CD14-positive monocyte (primary cell): ENCODE data around the gene ACCS. TPM values are rescaled to one million over a fixed set of nuclear protein-coding genes. Genes with fewer than 3 reads are reported as not detected.

Experiments
- DNase-seq, 3 donors: peaks; one replicate each; pipeline ENCODE4 v3.0.0-alpha.2; 2011 to 2022
- H2AFZ ChIP-seq: 2 replicates; pipeline ENCODE4 v1.6.0; 2012; ENCODE audit warnings: mild to moderate bottlenecking, low read depth, low read length, inconsistent platforms; ENCODE audit not compliant: insufficient read depth, poor library complexity, severe bottlenecking
- H3K27ac ChIP-seq, 2 donors: 1 replicate in 1 of 2; 2 replicates in 1 of 2; pipeline ENCODE4 v1.5.1; 2012 to 2013; ENCODE audit warnings: low read length in 2 of 2, control low read depth in 1 of 2, inconsistent platforms in 1 of 2, low read depth in 1 of 2, mild to moderate bottlenecking in 1 of 2
- H3K27me3 ChIP-seq, 2 donors: one replicate each; pipeline versions ENCODE4 v1.6.0 to v1.6.1; 2011 to 2013; ENCODE audit warnings: low read length in 2 of 2; ENCODE audit not compliant: control insufficient read depth in 2 of 2, insufficient read depth in 2 of 2
- H3K36me3 ChIP-seq, 2 donors: replicated peaks in 1 of 2; 1 replicate in 1 of 2; 2 replicates in 1 of 2; pipeline versions ENCODE4 v1.5.1 to v1.6.1; 2012 to 2013; ENCODE audit warnings: low read length in 2 of 2, control low read depth in 1 of 2, inconsistent platforms in 1 of 2, mild to moderate bottlenecking in 1 of 2; ENCODE audit not compliant: insufficient read depth in 2 of 2, control insufficient read depth in 1 of 2
- H3K4me1 ChIP-seq, 2 donors: 1 replicate in 1 of 2; 2 replicates in 1 of 2; pipeline versions ENCODE4 v1.5.1 to v1.6.1; 2012 to 2013; ENCODE audit warnings: low read length in 2 of 2, control low read depth in 1 of 2, inconsistent platforms in 1 of 2, mild to moderate bottlenecking in 1 of 2, moderate library complexity in 1 of 2; ENCODE audit not compliant: insufficient read depth in 2 of 2, control insufficient read depth in 1 of 2
- H3K4me2 ChIP-seq: replicated peaks from 2 replicates; pipeline ENCODE3; 2012; ENCODE audit warnings: low read length, moderate library complexity, mild to moderate bottlenecking; ENCODE audit not compliant: poor library complexity, severe bottlenecking; ENCODE audit errors: extremely low read depth
- H3K4me3 ChIP-seq, 3 experiments: fragments of 200-600 bp in 1 of 3; sonication (generic) in 1 of 3; replicated peaks in 1 of 3; 1 replicate in 2 of 3; 2 replicates in 1 of 3; pipeline ENCODE4 v1.5.1; 2011 to 2013; ENCODE audit warnings: low read length in 3 of 3, mild to moderate bottlenecking in 3 of 3, control low read depth in 2 of 3, low read depth in 2 of 3, inconsistent platforms in 1 of 3, moderate library complexity in 1 of 3
- H3K79me2 ChIP-seq: 2 replicates; pipeline ENCODE4 v1.6.0; 2012; ENCODE audit warnings: mild to moderate bottlenecking, control low read depth, inconsistent platforms, low read length, moderate library complexity; ENCODE audit not compliant: insufficient read depth
- H3K9ac ChIP-seq: 2 replicates; pipeline ENCODE4 v1.6.0; 2017; ENCODE audit warnings: low read length, mild to moderate bottlenecking; ENCODE audit not compliant: insufficient read depth, poor library complexity, severe bottlenecking
- H3K9me3 ChIP-seq, 2 donors: replicated peaks in 1 of 2; 1 replicate in 1 of 2; 2 replicates in 1 of 2; pipeline versions ENCODE4 v1.5.1 to v1.6.1; 2012 to 2013; ENCODE audit warnings: low read length in 2 of 2, control low read depth in 1 of 2; ENCODE audit not compliant: control insufficient read depth in 1 of 2, insufficient read depth in 1 of 2
- H4K20me1 ChIP-seq: 2 replicates; pipeline ENCODE4 v1.6.0; 2012; ENCODE audit warnings: mild to moderate bottlenecking, low read length, control low read depth, moderate library complexity; ENCODE audit not compliant: insufficient read depth
- H3K27ac Mint-ChIP-seq, 7 donors: one replicate each; pipeline ENCODE4 v1.8.0; 2020; ENCODE audit warnings: mild to moderate bottlenecking in 7 of 7, mixed read lengths in 7 of 7, moderate library complexity in 6 of 7, inconsistent platforms in 2 of 7
- H3K27me3 Mint-ChIP-seq, 3 donors: one replicate each; pipeline ENCODE4 v1.8.0; 2021 to 2022; ENCODE audit warnings: low read depth in 3 of 3, mild to moderate bottlenecking in 3 of 3, mixed read lengths in 3 of 3, moderate library complexity in 3 of 3, inconsistent platforms in 1 of 3
- H3K36me3 Mint-ChIP-seq, 2 donors: one replicate each; pipeline ENCODE4 v1.8.0; 2020; ENCODE audit warnings: mixed read lengths in 2 of 2, inconsistent platforms in 1 of 2, mild to moderate bottlenecking in 1 of 2
- H3K4me1 Mint-ChIP-seq: one replicate; pipeline ENCODE4 v1.8.0; 2020; ENCODE audit warnings: mild to moderate bottlenecking, mixed read lengths
- H3K4me3 Mint-ChIP-seq, 2 donors: one replicate each; pipeline ENCODE4 v1.8.0; 2020; ENCODE audit warnings: mild to moderate bottlenecking in 2 of 2, mixed read lengths in 2 of 2, moderate library complexity in 1 of 2
- H3K9me3 Mint-ChIP-seq, 7 donors: one replicate each; pipeline ENCODE4 v1.8.0; 2020 to 2022; ENCODE audit warnings: mixed read lengths in 7 of 7, mild to moderate bottlenecking in 6 of 7, moderate library complexity in 6 of 7, inconsistent platforms in 2 of 7
- WGBS: methylation state at CpG from one replicate; pipeline ENCODE4 v1.1.5; 2013; ENCODE audit warnings: missing lambda C conversion rate; ENCODE audit not compliant: insufficient coverage; 5-methylcytosine and 5-hydroxymethylcytosine counted together
- intact Hi-C, 2 donors: fragments of 100-400 bp; cut with micrococcal nuclease; formaldehyde crosslinking; loops; one replicate each; pipeline versions ENCODE4 v1.15.0 to v1.15.1; 2023
- polyA plus RNA-seq, 3 donors: library from polyadenylated mRNA; depleted of rRNA in 1 of 3; unstranded in 2 of 3; stranded (reverse) in 1 of 3; fragments of 300-500 nt in 2 of 3; fragments of >200 nt in 1 of 3; fragmentation: Illumina TruSeq in 2 of 3; gene quantifications; 1 replicate in 2 of 3; 2 replicates in 1 of 3; pipeline ENCODE4 v1.2.3, GENCODE V29; 2012 to 2021
- TF ChIP-seq, protein P1 (sequence below): fragments of 200-600 bp; IDR thresholded peaks from one replicate; pipeline ENCODE4 v1.8.0; 2022; ENCODE audit warnings: antibody characterized with exemption, mild to moderate bottlenecking

ACCS gene
- polyA plus RNA-seq, 3 donors = 1.3 to 46.6 (median 1.7) TPM

- Histone ChIP-seq H3K4me1 (peaks cover 4 to 8% of the 10 kb centered on the region in 2 donors), H3K79me2 (no peaks in the 10 kb centered on the region), H2AFZ (no peak overlapping the region), H3K9ac (no peak overlapping the region), H3K27me3 (no peaks in the 10 kb centered on the region), H3K9me3 (no peaks in the 10 kb centered on the region), H3K36me3 (peaks cover 34 to 86% of the 10 kb centered on the region in 2 donors), H4K20me1 (no peaks in the 10 kb centered on the region), H3K27ac (no peak overlapping the region), H3K4me3 (no peak overlapping the region), H3K4me2 (no peak overlapping the region)
- Mint-ChIP-seq H3K4me1 (peaks cover 9% of the 10 kb centered on the region), H3K4me3 (no peak overlapping the region), H3K27me3 (no peaks in the 10 kb centered on the region), H3K27ac (peak overlapping the region in 3 of 7 donors; percentile 3 to 49 (median 8)), H3K36me3 (peaks cover 62 to 70% of the 10 kb centered on the region in 2 donors), H3K9me3 (no peaks in the 10 kb centered on the region)
- no CpG with 5 or more reads among the region's 3 CpGs for WGBS
- TF ChIP-seq, protein P1, sequence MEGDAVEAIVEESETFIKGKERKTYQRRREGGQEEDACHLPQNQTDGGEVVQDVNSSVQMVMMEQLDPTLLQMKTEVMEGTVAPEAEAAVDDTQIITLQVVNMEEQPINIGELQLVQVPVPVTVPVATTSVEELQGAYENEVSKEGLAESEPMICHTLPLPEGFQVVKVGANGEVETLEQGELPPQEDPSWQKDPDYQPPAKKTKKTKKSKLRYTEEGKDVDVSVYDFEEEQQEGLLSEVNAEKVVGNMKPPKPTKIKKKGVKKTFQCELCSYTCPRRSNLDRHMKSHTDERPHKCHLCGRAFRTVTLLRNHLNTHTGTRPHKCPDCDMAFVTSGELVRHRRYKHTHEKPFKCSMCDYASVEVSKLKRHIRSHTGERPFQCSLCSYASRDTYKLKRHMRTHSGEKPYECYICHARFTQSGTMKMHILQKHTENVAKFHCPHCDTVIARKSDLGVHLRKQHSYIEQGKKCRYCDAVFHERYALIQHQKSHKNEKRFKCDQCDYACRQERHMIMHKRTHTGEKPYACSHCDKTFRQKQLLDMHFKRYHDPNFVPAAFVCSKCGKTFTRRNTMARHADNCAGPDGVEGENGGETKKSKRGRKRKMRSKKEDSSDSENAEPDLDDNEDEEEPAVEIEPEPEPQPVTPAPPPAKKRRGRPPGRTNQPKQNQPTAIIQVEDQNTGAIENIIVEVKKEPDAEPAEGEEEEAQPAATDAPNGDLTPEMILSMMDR = no peak
- intact Hi-C loops = no loop called here
- peak; percentile 10 to 35 (median 18) for DNase-seq
Observed at GRCh38 chr11:44116234-44116830, 50.3 kb downstream of the ACCS start.

DNA sequence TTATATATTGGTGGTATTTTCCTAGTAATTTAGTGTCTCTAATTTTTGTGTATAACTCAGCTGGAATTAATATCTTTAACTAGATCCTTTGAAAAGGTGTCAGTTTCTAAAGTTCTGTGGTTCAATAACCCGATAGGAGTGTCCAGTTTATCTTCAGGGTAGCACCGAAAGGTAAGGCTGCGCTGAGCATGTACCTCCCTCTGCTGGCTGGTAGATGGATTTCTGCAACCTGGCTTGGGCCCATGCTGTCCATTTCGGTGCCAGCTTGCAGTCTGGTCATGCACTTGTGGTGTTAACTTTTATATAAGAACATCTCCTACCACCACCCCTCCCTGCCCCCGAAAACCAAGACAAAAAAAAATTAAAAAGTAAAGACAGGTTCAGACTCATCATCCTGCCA is 54.1 kb downstream of the ACCS start:
- WGBS = 100% methylated on average over 1 of the region's 5 CpGs
- no peak overlapping the region for H3K4me3 Mint-ChIP-seq

More for the DNA sequence above, 54.1 kb downstream of the ACCS start:
- Histone ChIP-seq H3K9me3 (no peaks in the 10 kb centered on the region), H3K27ac (no peak overlapping the region), H3K4me2 (no peak overlapping the region), H3K9ac (no peak overlapping the region), H3K79me2 (no peaks in the 10 kb centered on the region), H2AFZ (no peak overlapping the region), H3K4me3 (no peak overlapping the region), H3K4me1 (peaks cover 4 to 8% of the 10 kb centered on the region in 2 donors), H4K20me1 (no peaks in the 10 kb centered on the region), H3K36me3 (peaks cover 28 to 63% of the 10 kb centered on the region in 2 donors), H3K27me3 (no peaks in the 10 kb centered on the region)
- DNase-seq = no peak
- no peaks in the 10 kb centered on the region for H3K9me3 Mint-ChIP-seq
- peaks cover 52 to 58% of the 10 kb centered on the region in 2 donors for H3K36me3 Mint-ChIP-seq
- peaks cover 18% of the 10 kb centered on the region for H3K4me1 Mint-ChIP-seq
- no peak overlapping the region for H3K27ac Mint-ChIP-seq
- no peaks in the 10 kb centered on the region for H3K27me3 Mint-ChIP-seq
- intact Hi-C loops = no loop called here
- TF ChIP-seq, protein P1 = no peak
